ENCODE measurements around the gene PSMB3.
A peak's percentile ranks its signal among the peaks of the same experiment; 100 is the strongest.

PSMB3 gene

GRCh38 chr17:38705803-38706504, 46.6 kb upstream of the PSMB3 start:
- Histone ChIP-seq H3K4me3 (ENCODE audit: low read depth, low read length) (peak overlapping the region; percentile 83), H3K9me3 (ENCODE audit: severe bottlenecking) (no peaks in the 10 kb centered on the region), H3K27me3 (ENCODE audit: insufficient read depth, low read depth, severe bottlenecking) (no peaks in the 10 kb centered on the region), H3K27ac (peak overlapping the region; percentile 60), H3K36me3 (peaks cover 48% of the 10 kb centered on the region)
- peak; percentile 71 for DNase-seq
- TF ChIP-seq CTCF (IDR thresholded peaks at IDR 0.05; ENCODE audit: low read depth, low read length), result no peak

GRCh38 chr17:38706505-38707216, 45.9 kb upstream of the PSMB3 start:
- Histone ChIP-seq H3K9me3 (ENCODE audit: severe bottlenecking) (no peaks in the 10 kb centered on the region), H3K27me3 (ENCODE audit: insufficient read depth, low read depth, severe bottlenecking) (no peaks in the 10 kb centered on the region), H3K27ac (peak overlapping the region; percentile 60), H3K36me3 (peaks cover 54% of the 10 kb centered on the region), H3K4me3 (ENCODE audit: low read depth, low read length) (peak overlapping the region; percentile 83)
- no peak for TF ChIP-seq CTCF (IDR thresholded peaks at IDR 0.05; ENCODE audit: low read depth, low read length)
- no peak for DNase-seq

GRCh38 chr17:38707678-38708351, 44.7 kb upstream of the PSMB3 start:
- Histone ChIP-seq H3K4me3 (ENCODE audit: low read depth, low read length) (no peak overlapping the region), H3K27me3 (ENCODE audit: insufficient read depth, low read depth, severe bottlenecking) (no peaks in the 10 kb centered on the region), H3K36me3 (peaks cover 65% of the 10 kb centered on the region), H3K9me3 (ENCODE audit: severe bottlenecking) (no peaks in the 10 kb centered on the region), H3K27ac (no peak overlapping the region)
- DNase-seq, result no peak
- no peak for TF ChIP-seq CTCF (IDR thresholded peaks at IDR 0.05; ENCODE audit: low read depth, low read length)

- H3K36me3 ChIP-seq, result peaks cover 80% of the 10 kb centered on the region
- no peaks in the 10 kb centered on the region for H3K27me3 ChIP-seq (ENCODE audit: insufficient read depth, low read depth, severe bottlenecking)
- TF ChIP-seq CTCF (IDR thresholded peaks at IDR 0.05; ENCODE audit: low read depth, low read length), result no peak
- H3K9me3 ChIP-seq (ENCODE audit: severe bottlenecking), result no peaks in the 10 kb centered on the region
- H3K4me3 ChIP-seq (ENCODE audit: low read depth, low read length), result no peak overlapping the region
- no peak for DNase-seq
- H3K27ac ChIP-seq, result peak overlapping the region; percentile 63
Measured at GRCh38 chr17:38709104-38709820, 43.3 kb upstream of the PSMB3 start.

GRCh38 chr17:38709864-38710603, 42.5 kb upstream of the PSMB3 start:
- Histone ChIP-seq H3K9me3 (ENCODE audit: severe bottlenecking) (no peaks in the 10 kb centered on the region), H3K4me3 (ENCODE audit: low read depth, low read length) (no peak overlapping the region; the same call in 1 of the 2 replicates), H3K27ac (peak overlapping the region; percentile 63), H3K27me3 (ENCODE audit: insufficient read depth, low read depth, severe bottlenecking) (no peaks in the 10 kb centered on the region), H3K36me3 (peaks cover 84% of the 10 kb centered on the region)
- DNase-seq, result peak; percentile 67
- no peak for TF ChIP-seq CTCF (IDR thresholded peaks at IDR 0.05; ENCODE audit: low read depth, low read length)
